Activated T-helper 1 cell treated with anti-CD3 and anti-CD28 coated beads, Interleukin-12 subunit alpha, Interleukin-12 subunit beta, Interleukin-2, Interleukin-4 antibody, amounts not matched to agents 30 ng/mL and 10 ng/mL and 1 ng/mL, durations not matched to agents 14 hours and 24 hours and 36 hours (primary cell): ENCODE data around the gene NKX6-2. TPM values are rescaled to one million over a fixed set of nuclear protein-coding genes. Genes with fewer than 3 reads are reported as not detected.

ENCODE experiments used
- DNase-seq: peaks from one replicate; pipeline ENCODE4 v3.0.0; 2021; ENCODE audit warnings: low spot score
- H3K27ac Mint-ChIP-seq: one replicate; pipeline ENCODE4 v1.8.0; 2021; ENCODE audit warnings: mild to moderate bottlenecking, mixed read lengths
- H3K27me3 Mint-ChIP-seq: one replicate; pipeline ENCODE4 v1.8.0; 2022; ENCODE audit warnings: mild to moderate bottlenecking, moderate library complexity, mixed read lengths; ENCODE audit not compliant: insufficient read depth
- H3K36me3 Mint-ChIP-seq: one replicate; pipeline ENCODE4 v1.8.0; 2021; ENCODE audit warnings: low read depth, mixed read lengths
- H3K4me1 Mint-ChIP-seq: one replicate; pipeline ENCODE4 v1.8.0; 2021; ENCODE audit warnings: low read depth, mixed read lengths
- H3K4me3 Mint-ChIP-seq: one replicate; pipeline ENCODE4 v1.8.0; 2021; ENCODE audit warnings: mild to moderate bottlenecking, moderate library complexity, mixed read lengths
- H3K9me3 Mint-ChIP-seq: one replicate; pipeline ENCODE4 v1.8.0; 2021; ENCODE audit warnings: mixed read lengths
- intact Hi-C: fragments of 100-400 bp; cut with micrococcal nuclease; formaldehyde crosslinking; loops from one replicate; pipeline ENCODE4 v1.15.1; 2024
- total RNA-seq: library from RNA; stranded (reverse); gene quantifications from 2 replicates; pipeline ENCODE4 v1.2.3, GENCODE V29; 2022

The NKX6-2 gene
- total RNA-seq, 1 donor from 2014 or later, result not detected

DNA sequence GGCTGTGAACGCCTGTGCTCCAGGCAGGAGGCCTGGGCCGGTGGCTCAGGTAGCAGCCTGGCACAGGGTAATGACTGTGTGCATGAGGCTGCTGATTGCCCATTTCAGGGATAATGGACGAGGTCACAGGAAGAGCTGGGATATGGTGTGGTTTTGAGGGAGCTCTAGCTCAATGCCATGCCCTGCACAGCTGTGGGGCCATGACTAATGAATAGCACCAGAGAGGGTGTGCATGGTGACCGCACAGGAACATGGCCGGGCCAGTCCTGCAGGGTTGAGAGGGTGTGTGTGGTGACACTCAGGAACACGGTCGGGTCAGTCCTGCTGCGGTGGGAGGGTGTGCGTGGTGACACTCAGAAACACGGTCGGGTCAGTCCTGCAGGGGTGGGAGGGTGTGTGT lies 21.8 kb downstream of the NKX6-2 start:
- Mint-ChIP-seq H3K4me1 (peaks cover 11% of the 10 kb centered on the region), H3K9me3 (no peaks in the 10 kb centered on the region), H3K4me3 (no peak overlapping the region), H3K27ac (no peak overlapping the region), H3K36me3 (peaks cover 12% of the 10 kb centered on the region), H3K27me3 (no peaks in the 10 kb centered on the region)
- intact Hi-C loops, result loop anchor here (5.0 kb wide), 1 partner anchor 198 kb away; no protein-coding TSS in a partner anchor
- no peak for DNase-seq

DNA sequence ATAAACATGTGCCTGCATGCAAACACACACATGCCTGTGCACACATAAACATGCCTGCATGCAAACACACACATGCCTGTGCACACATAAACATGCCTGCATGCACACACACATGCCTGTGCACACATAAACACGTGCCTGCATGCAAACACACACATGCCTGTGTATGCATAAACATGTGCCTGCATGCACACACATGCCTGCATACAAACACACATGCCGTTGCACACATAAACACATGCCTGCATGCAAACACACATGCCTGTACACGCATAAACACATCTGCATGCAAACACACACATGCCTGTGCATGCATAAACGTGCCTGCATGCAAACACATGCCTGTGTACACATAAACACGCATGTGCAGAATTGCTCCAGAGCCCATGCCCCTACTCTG lies 22.4 kb downstream of the NKX6-2 start:
- Mint-ChIP-seq H3K4me1 (peaks cover 11% of the 10 kb centered on the region), H3K4me3 (no peak overlapping the region), H3K36me3 (peaks cover 10% of the 10 kb centered on the region), H3K9me3 (no peaks in the 10 kb centered on the region), H3K27me3 (no peaks in the 10 kb centered on the region), H3K27ac (no peak overlapping the region)
- no peak for DNase-seq
- intact Hi-C loops, result loop anchor here (5.0 kb wide), 1 partner anchor 199 kb away; no protein-coding TSS in a partner anchor

DNA sequence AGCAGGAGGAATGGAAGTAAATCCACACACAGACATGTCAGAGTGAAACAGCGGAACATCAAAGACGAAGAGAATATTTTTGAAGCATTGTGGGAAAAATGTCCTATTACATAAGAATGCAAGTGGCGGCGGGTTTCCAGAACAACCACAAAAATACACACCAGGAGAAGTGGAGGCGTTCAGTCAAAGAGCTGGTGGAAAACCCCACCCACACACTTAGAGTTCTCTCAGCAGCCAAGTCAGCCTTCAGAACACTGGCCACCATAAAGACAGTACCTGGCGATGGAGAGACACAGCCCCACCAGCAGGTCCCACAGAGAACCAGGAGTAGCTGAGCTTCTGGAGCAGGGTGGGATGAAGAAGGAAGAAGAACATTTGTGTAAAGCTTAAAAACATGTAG lies 23.7 kb downstream of the NKX6-2 start:
- no peak for DNase-seq
- no peaks in the 10 kb centered on the region for H3K27me3 Mint-ChIP-seq
- H3K36me3 Mint-ChIP-seq, result peaks cover 10% of the 10 kb centered on the region
- peak overlapping the region; percentile 4 for H3K27ac Mint-ChIP-seq
- intact Hi-C loops, result loop anchor here (5.0 kb wide), 1 partner anchor 200 kb away; no protein-coding TSS in a partner anchor
- H3K4me1 Mint-ChIP-seq, result peaks cover 11% of the 10 kb centered on the region
- H3K9me3 Mint-ChIP-seq, result no peaks in the 10 kb centered on the region
- no peak overlapping the region for H3K4me3 Mint-ChIP-seq

DNA sequence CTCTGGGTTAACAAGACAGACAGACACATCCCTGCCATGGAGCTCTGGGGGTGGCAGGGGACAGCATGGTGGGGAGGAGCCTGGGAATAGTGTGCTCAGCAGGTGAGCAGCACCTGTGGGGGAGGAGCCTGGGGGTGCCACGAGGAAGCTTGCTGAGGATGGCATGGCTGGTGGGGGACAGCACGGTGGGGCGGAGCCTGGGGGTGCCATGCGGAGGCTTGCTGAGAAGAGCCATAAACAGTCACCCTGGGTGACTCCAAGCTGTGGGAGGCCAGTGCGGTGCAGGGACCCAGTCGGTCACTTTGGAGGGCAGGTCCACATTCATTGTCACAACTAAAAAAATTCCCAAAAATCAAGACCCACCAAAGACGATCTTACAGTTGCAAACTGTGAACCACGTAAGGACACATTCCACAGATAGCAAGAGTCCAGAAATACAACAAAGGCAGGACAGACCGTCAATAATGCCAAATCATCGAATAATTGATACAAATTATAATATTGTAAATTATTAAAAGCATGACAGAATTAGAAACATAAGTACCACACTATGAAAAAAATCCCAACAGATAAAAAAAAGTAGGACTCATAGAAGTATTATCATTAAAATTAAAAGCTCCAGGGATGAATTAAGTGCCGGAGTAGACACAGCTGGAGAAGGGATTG lies 24.4 kb downstream of the NKX6-2 start:
- H3K36me3 Mint-ChIP-seq, result peaks cover 10% of the 10 kb centered on the region
- H3K27ac Mint-ChIP-seq, result peak overlapping the region; percentile 4

DNA sequence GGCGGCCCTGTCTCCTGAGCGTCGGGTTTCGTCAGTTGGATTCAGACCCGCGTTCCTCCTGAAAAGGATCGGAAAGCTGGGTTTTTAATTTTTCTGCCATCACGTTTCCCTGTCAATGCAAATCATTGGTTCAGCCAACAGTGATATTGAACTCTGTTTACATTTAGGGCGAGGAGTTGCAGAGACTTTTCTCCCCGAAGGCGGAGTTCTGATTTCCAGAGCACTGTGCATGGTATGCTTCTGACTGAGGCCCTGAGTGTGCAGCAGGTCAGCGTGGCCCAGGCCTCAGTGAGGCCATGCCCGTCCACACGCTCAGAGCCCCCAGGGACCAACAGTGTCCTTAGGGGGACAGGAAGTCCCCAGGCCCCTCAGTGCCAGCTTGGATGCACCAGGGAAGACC lies 27.1 kb downstream of the NKX6-2 start:
- DNase-seq, result no peak
- peaks cover 11% of the 10 kb centered on the region for H3K4me1 Mint-ChIP-seq
- no peak overlapping the region for H3K4me3 Mint-ChIP-seq
- no peak overlapping the region for H3K27ac Mint-ChIP-seq
- no peaks in the 10 kb centered on the region for H3K27me3 Mint-ChIP-seq
- H3K9me3 Mint-ChIP-seq, result peaks cover 7% of the 10 kb centered on the region
- intact Hi-C loops, result no loop called here
- H3K36me3 Mint-ChIP-seq, result peaks cover 17% of the 10 kb centered on the region

More for the DNA sequence above, 24.4 kb downstream of the NKX6-2 start:
- H3K4me1 Mint-ChIP-seq, result peaks cover 11% of the 10 kb centered on the region
- no peaks in the 10 kb centered on the region for H3K9me3 Mint-ChIP-seq
- H3K27me3 Mint-ChIP-seq, result no peaks in the 10 kb centered on the region
- no peak overlapping the region for H3K4me3 Mint-ChIP-seq
- DNase-seq, result no peak
- intact Hi-C loops, result loop anchor here (5.0 kb wide), 1 partner anchor 201 kb away; no protein-coding TSS in a partner anchor

DNA sequence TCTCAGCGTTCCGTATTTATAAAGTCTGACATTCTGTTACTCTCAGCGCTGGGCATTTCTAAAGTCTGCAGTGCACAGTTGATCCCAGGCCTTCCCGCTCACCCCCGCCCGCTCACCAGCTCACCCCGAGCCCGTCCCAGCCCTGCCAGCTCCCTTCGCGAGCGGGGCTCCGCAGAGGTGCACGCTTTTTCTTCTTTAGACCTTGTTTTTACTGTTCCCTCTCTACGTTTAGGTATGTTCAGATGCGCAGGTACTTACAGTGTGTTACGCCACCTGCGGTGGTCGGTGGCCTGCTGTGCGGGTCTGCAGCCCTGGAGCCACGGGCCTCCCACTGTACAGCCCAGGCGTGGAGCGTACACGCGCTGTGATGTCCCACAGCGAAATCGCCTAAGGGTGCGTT lies 28.8 kb downstream of the NKX6-2 start:
- Mint-ChIP-seq H3K4me1 (peaks cover 5% of the 10 kb centered on the region), H3K4me3 (no peak overlapping the region), H3K27ac (no peak overlapping the region), H3K9me3 (peaks cover 7% of the 10 kb centered on the region), H3K36me3 (peaks cover 16% of the 10 kb centered on the region), H3K27me3 (no peaks in the 10 kb centered on the region)
- no peak for DNase-seq
- intact Hi-C loops, result no loop called here

DNA sequence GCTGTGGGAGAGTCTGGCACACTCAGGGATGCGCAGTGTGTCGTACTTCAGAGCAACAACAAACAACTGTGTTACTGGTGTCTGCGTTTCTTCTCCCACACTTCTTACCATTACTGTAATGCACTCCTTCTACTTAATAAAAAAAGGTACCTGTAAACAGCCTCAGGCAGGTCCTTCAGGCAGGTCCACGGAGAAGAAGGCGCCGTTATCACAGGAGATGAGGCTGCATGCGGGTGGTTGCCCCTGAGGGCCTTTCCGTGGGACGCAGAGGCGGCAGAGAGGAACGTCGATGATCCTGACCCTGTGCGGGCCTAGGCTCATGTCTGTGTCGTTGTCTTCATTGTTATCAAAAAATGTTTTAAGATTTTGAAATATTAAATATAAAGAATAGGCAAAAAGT lies 29.4 kb downstream of the NKX6-2 start:
- DNase-seq, result no peak
- intact Hi-C loops, result no loop called here
- Mint-ChIP-seq H3K4me3 (no peak overlapping the region), H3K9me3 (peaks cover 7% of the 10 kb centered on the region), H3K4me1 (no peaks in the 10 kb centered on the region), H3K27me3 (no peaks in the 10 kb centered on the region), H3K27ac (no peak overlapping the region), H3K36me3 (peaks cover 16% of the 10 kb centered on the region)

DNA sequence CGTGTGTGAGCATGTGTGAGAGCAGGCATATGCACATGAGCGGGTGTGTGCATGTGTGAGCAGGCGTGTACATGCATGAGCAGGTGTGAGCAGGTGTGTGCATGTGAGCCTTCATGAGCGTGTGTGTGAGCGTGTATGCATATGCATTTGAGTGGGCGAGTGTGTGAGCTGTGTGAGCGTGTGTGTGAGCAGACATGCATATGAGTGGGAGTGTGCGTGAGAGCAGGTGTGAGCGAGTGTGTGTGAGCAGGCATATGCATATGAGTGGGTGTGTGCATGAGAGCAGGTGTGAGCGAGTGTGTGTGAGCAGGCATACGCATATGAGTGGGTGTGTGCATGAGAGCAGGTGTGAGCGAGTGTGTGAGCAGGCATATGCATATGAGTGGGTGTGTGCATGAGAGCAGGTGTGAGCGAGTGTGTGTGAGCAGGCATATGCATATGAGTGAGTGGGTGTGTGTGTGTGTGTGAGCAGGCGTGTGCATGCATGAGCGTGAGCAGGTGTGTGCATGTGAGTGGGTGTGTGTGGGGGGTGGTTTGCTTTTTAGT lies 30.7 kb downstream of the NKX6-2 start:
- peaks cover 16% of the 10 kb centered on the region for H3K36me3 Mint-ChIP-seq
- H3K4me1 Mint-ChIP-seq, result no peaks in the 10 kb centered on the region
- no peak for DNase-seq
- no peak overlapping the region for H3K27ac Mint-ChIP-seq
- intact Hi-C loops, result no loop called here
- no peaks in the 10 kb centered on the region for H3K27me3 Mint-ChIP-seq
- H3K4me3 Mint-ChIP-seq, result no peak overlapping the region
- peaks cover 7% of the 10 kb centered on the region for H3K9me3 Mint-ChIP-seq

DNA sequence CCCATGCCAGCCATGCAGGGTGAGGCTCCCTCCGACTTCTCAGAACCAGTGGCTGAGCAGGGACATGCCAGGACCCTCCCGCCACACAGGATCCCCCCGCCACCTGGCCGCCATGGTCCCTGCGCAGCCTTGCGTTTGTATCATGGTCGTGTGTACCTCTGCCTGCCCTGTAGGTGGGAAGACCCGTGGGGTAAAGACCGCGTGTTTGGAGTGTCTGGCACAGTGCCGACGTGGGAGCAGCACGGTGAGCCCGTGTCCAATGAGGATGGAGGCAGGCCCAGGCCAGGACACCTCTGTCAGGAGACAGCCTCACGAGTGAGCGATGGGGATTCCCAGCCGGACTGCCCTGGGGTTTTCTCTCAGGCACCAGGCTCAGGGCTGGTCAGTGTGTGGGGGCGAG lies 31.9 kb downstream of the NKX6-2 start:
- H3K36me3 Mint-ChIP-seq, result peaks cover 17% of the 10 kb centered on the region
- no peaks in the 10 kb centered on the region for H3K4me1 Mint-ChIP-seq
- intact Hi-C loops, result no loop called here
- no peak overlapping the region for H3K4me3 Mint-ChIP-seq
- H3K27me3 Mint-ChIP-seq, result no peaks in the 10 kb centered on the region
- peaks cover 7% of the 10 kb centered on the region for H3K9me3 Mint-ChIP-seq
- no peak for DNase-seq
- no peak overlapping the region for H3K27ac Mint-ChIP-seq

DNA sequence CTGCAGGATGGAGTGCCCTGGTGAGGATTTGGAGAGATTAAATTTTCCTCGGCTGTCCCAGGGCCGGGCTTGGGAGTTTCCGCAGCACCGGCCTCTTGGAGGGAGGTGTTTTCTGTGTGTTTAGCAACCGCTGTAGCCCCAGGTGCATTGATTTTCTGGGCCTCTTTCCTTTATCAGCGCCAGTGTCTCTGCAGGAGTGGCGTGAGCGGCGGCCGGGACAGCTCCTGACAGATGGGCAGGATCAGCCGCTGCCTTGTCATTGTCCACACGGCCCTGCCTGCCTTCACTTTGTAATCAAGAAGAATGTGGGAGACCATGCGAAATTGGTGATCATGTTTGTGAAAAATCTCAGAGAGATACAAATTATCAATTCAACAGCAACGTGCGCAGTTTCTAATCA lies 32.4 kb downstream of the NKX6-2 start:
- intact Hi-C loops, result no loop called here
- Mint-ChIP-seq H3K4me1 (no peaks in the 10 kb centered on the region), H3K36me3 (peaks cover 17% of the 10 kb centered on the region), H3K27ac (no peak overlapping the region), H3K27me3 (no peaks in the 10 kb centered on the region), H3K4me3 (no peak overlapping the region), H3K9me3 (peaks cover 7% of the 10 kb centered on the region)
- DNase-seq, result no peak

DNA sequence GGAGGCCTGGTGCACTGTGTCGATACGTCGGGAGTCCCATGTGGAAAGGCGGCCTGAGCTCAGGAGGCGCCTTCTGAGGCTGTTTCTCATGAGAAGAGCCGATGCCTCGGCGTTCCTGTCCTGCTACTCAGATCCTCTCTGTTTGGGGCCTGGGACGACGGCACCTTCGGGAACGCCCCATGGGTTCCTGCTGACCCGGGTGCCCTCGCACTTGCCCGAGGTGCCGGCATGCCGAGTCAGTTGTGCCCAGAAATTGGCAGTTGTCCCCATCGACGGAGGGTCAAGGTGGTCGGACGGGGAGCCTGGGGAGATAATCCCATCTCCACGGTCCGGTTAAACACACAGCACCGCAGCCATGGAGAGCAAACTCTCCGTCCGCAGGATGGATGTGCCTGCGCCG lies 33.0 kb downstream of the NKX6-2 start:
- Mint-ChIP-seq H3K36me3 (peaks cover 17% of the 10 kb centered on the region), H3K27me3 (no peaks in the 10 kb centered on the region), H3K9me3 (peaks cover 7% of the 10 kb centered on the region), H3K4me1 (no peaks in the 10 kb centered on the region), H3K27ac (no peak overlapping the region), H3K4me3 (no peak overlapping the region)
- no peak for DNase-seq
- intact Hi-C loops, result no loop called here

DNA sequence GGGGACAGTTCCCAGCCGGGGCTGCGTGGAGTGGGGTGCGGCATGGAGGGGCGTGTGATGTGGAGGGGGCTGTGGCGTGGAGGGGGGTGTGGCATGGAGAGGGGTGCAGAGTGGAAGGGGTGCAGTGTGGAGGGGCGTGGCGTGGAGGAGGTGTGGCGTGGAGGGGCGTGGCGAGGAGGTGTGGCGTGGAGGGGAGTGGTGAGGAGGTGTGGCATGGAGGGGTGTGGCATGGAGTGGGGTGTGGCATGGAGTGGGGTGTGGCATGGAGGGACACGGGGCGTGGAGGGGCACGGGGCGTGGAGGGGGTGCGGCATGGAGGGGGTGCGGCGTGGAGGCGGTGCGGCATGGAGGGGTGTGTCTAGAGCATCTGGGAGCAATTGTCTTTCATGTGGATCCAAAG lies 33.6 kb downstream of the NKX6-2 start:
- DNase-seq, result no peak
- Mint-ChIP-seq H3K27me3 (no peaks in the 10 kb centered on the region), H3K9me3 (peaks cover 7% of the 10 kb centered on the region), H3K4me3 (no peak overlapping the region), H3K4me1 (no peaks in the 10 kb centered on the region), H3K36me3 (peaks cover 17% of the 10 kb centered on the region), H3K27ac (no peak overlapping the region)
- intact Hi-C loops, result no loop called here

DNA sequence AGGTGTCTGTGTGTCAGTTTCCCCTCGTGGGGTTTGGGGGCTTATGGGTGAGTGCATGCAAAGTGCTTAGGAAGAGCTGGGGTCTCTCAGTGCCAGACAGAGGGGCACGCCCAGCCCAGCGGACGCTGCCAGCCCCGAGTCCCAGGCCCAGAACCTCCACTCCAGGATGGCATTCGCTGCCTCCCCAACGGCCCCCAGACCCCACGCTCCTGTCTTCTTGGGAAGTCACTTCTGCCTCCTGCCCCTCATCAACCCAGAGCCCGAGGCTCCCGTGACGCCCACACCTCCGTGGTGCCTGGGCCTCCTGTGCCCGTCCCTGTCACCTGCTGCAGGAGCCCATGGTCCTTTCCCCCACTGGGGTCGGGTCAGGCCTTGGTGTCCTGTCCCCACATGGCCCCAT lies 35.0 kb downstream of the NKX6-2 start:
- H3K4me1 Mint-ChIP-seq, result no peaks in the 10 kb centered on the region

More for the DNA sequence above, 35.0 kb downstream of the NKX6-2 start:
- peaks cover 14% of the 10 kb centered on the region for H3K36me3 Mint-ChIP-seq
- no peak for DNase-seq
- no peak overlapping the region for H3K27ac Mint-ChIP-seq
- peaks cover 7% of the 10 kb centered on the region for H3K9me3 Mint-ChIP-seq
- no peaks in the 10 kb centered on the region for H3K27me3 Mint-ChIP-seq
- intact Hi-C loops, result no loop called here
- no peak overlapping the region for H3K4me3 Mint-ChIP-seq
